GM18867 (cell line): ENCODE measurements around the gene NHS.

Experiments used
- ATAC-seq: cut with Tn5 transposase; IDR thresholded peaks from one replicate; pipeline ENCODE4 v1.9.1; 2021; ENCODE audit warnings: mild to moderate bottlenecking, moderate library complexity; ENCODE audit not compliant: unreplicated experiment

The NHS gene

DNA sequence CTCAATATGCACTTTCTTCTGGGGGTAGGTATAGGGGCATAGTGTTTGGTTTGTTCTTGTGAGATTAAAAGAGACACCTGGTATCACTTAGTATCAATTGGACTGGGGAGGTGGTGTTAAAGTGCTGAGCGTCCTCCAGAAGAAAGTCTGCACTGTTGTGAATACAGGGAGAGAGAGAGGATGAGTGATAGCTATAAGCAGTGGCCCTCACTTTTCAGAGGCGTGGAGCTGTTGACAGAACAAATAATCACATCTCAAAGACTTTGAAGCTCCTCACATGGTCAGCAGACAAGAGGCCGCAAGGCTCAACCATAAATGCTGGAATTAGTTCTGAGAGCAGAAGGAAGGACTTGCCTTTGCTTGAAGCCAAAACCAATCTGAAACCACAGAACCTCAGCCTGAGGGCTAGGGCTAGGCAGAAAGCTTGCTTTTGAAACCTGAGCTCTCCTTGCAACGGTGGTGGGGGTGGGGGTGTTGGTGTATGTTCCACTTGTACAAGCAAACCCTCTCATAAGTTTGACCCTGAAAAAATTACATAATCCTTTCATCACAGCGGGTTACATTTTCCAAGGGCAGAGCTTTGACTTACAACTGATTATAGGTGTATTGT lies 239.1 kb downstream of the NHS start:
- ATAC-seq, result peak; percentile 89

DNA sequence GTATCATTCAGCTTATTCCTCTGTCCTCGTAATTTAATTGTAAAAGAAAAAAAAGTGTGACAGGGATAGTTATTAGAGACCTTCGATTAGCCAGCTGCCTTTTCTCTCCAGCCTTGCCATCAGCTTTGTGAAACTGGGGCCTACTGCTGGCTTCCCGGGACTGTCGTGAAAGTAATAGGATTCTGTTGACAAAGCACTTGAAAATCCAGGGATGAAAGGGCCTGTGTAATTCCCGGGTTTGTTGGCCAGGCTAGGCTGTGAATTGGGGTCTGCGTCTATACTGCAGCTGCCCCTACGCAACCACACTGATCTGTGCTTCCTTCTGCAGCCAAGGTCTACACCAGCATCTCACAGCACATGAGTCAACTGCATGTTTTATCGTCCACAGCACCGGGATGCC lies 241.9 kb downstream of the NHS start:
- ATAC-seq, result no peak

DNA sequence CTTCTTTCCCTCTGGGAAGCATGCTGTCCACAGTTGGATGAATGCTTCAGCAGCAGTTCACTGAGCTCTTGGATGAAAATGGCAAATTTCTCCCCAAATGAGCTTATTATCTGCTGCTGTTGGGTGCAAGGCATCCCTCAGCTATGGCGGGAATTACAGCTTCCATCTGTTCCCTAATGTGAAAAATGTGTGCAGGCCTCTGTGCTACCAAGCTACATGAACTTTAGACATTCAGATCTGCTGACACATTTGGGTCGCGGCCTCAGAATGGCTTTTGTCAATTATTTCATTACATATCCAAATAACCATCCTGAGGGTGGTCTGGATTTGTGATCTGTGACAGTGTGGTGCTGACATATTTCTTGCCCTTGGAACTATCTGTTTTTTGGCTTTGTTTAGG lies 242.8 kb downstream of the NHS start:
- no peak for ATAC-seq

DNA sequence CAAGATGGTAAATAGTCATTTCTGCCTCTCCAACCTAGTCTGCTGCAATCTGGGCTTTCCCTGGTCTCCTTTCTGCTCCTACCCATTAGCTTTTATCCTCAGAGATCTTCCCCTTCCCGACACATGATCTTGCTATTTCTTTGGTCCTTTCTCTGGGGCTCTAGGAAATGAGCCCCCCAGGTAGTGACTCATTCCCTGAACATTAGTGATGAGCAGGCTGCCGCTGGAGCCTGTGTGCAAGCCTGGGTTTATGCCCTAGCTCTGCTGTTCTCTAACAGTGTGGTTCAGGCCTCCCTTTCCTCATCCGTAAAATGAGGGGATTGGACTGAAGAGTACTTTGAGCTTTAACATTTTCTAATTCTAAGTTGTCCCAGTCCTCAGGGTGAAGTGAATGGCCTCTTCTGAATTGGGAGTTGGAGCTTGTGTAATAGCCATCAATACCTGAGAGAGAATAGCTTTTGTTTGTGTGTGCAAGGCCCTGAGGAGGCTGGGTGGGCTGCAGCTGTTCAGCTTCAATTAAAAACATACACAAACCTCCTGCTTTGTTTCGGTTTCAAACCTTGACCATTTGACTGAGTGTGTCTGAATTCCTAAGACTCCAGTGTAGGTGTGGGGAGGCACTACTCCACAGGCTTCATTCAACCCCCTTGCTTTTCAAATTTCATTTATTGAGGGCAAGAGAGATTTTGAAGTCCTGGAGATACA lies 246.7 kb downstream of the NHS start:
- ATAC-seq, result no peak

DNA sequence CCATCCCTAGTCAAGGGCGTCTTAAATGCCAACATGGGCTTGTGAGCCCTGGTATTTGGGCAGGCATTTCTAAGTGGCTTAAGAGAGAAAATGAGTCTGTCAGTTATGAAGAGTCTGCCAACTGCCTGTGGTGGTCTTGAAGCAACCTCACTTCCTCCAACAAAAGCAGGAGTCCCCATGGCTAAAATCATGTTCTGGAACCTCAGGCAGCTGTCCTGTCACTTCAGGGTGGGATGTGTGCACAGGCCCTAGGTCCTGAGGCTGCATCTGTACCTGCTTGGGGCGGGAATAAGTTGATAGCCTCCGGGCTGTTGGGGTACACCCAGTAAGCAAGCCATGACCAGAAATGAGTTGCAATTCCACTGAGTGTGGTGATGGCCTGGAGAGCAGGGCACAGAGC lies 247.3 kb downstream of the NHS start:
- ATAC-seq, result no peak

DNA sequence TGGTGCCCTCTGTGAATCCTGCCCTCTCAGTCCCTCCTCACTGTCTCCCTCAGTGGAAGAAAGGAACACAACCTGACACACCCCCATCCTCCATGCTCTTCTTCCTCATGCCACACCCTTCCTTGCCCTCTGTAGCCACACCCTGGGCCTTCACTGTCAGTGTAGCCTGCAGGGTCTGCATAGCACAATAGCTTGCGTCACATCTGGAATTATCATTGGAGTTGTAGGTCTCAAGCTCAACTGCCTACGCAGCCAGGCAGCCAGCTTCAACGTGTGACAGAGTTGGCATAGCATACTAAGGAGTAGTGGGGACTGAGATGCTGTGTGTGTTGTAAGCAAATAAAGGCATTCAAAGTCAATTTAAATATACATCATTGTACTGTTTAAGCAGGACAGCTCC lies 248.8 kb downstream of the NHS start:
- ATAC-seq, result no peak

DNA sequence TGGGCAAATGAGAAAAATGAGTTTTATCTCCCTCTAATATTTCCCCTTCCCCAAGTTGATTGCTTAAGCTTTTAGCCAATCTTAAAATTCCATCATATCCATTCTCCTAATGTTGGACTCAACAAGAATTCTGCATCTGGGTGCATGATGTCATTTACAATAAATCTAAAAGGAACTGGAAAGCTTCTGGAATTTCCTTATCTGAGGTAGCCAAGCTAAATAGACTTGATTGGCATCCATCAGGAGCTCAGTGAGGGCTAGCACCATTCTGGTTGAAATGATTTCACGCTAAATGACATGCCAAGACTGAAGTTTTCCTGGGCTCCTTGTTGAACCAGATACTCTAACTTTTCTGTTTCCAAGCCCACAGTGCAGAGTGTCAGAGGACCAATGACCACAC lies 252.0 kb downstream of the NHS start:
- no peak for ATAC-seq

DNA sequence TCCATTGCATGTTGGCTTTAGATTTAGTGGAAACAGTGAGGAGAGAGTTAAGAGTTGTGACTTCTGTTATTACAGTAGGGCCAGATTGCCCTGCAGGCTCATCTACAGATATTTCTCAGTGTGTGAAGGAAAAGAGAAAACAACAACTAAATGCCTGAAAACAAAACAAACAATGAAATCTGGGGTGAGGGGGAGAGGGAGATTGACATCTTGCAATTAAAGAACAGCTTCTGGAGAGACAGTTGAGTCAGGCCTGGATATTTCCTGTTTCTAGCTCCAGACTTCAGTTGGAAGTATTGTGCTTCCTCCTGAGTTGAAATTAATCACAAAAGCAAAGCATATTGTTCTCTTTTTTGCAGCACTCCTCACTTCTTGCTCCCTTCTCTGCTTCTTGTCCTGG lies 254.0 kb downstream of the NHS start:
- no peak for ATAC-seq

DNA sequence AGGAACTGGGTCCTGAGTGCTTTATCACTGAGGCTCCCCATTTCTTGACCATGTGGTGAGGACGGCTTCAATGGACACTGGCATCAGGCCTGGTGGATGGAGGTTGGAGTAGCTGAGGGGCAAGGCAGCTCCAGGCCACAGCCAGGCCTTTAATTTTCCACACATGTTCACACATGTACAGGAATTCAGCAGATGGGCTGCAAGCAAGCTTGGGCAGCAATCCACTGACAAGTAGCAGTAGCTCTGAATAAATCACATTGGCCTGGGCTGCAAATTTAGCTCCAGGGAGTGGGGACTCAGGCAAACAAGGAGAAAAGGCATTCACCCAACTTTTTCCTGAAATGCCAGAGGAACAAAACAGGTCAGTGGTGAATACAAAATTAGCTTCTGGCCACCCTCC lies 254.5 kb downstream of the NHS start:
- no peak for ATAC-seq

DNA sequence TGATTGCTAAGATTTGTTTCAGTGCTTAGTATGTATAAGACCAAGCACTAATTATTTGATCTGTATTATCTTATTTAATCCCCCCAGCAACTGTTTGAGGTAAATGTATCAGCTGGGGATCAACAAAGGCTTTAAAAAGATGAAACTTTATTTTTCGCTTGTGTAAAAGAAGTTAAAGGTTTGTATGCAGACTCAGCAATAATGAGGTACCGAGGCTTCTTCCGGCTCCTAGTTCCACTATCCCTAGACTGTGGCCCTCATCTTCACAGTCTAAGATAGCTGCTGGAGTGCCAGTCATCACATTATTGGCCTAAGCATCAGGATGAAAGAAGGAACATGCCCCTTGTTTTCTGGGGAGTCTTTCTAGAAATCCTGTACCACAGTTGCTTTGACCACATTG lies 256.6 kb downstream of the NHS start:
- no peak for ATAC-seq

DNA sequence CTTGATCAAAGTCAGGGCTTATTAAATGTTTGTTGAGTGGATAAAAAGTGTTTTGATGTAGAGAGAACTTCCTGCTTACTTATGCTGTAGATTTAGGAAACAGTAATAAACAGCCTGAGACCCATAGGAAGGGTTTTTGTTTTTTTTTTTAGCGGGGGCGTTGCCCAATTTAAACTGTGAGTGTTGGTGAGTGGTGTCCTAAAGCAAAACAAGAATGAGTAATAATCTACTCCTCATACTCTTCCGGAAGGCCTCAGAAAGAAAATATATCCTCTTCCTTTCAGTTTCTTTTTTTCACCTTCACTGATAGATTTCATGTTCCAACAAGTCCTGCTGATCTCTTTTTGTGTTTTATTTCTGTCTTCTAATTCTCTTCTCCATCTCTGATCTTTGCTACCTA lies 257.9 kb downstream of the NHS start:
- ATAC-seq, result peak; percentile 96

DNA sequence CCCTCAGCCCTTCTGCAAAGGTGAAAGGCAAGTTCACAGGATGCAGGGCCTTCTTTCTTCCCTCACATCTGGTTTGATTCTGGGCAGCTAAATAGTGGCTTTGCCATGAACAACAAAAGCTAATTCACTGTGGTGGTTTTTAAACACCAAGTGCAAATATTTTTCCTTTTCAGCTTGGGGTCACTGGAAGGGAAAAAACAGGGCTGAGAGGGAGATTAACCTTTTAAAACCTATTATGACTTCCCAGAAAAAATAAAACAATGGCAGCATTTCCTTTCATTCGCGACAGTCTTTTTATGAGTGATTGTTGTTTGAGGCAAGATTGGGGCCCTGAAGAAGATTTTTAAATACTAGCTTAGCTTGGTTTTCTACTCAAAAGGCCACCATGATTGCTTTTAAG lies 258.5 kb downstream of the NHS start:
- ATAC-seq, result no peak

DNA sequence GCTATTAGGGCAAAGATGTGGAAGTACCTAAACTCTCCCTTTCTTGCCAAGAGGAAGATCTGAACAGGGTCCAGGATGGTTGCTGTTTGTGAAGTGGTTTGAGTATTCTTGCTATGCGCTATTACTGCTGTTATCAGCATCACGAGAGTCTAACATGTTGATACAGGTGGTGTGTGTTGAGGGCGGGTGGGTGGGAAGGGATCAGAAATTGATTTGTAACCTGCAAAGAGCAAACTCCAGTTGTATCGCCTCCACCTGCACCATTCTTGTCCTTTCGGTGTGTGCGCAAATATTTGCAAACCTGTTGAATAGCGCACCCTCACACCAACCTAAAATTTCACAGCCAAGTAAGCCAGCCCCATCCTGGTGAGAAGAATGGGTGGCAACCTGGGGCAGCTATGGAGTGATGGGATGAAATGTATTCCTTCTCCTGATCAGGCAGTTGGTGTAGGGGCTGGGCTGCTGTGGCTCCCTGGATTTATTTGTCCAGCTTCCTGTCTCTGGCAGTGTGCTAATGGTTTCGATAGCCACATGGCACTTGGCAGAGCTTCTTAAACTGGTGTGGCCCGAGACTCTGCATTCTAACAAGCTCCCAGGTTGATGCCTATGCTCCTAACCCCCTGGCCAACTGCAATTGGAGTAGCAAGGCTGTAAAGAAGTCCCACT lies 259.7 kb downstream of the NHS start:
- ATAC-seq, result no peak

DNA sequence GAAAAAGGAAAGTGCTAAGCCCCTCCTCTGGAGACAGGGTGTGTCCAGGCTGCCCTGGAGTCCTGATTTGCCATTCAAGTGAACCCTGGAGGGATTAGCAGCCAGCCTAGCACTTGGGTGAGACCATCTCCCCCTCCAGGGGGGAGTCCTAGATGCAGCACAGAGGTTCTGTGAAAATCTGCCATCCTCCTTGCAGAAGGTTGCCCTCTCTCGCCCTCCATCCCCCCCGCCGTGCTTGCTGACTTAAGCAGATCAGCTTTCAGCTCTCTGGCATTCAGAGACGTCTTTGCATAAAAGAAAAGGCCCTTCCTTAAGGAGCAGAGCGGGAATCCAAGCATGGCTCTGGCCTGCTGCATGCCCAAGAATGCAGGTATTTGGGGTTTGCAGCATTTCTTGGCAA lies 260.2 kb downstream of the NHS start:
- no peak for ATAC-seq

DNA sequence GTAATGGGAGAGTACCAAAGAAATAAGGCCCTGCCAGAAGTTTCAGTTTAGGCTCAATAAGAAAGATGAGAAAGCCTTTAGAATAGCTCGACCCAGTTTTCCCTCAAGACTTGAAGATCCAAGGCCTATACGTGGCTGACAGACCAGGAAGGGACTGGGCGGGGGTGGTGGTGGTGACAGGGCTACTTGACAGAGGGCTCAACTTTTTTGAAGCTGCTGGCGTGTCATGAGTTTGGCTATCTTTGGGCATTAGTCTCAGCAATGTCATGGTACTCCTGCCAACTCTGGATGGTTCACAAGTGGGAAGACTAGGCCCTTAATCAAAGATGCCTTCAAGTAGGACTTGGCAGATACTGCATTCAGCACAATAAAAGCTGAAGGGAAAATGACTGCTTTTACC lies 262.2 kb downstream of the NHS start:
- ATAC-seq, result no peak

DNA sequence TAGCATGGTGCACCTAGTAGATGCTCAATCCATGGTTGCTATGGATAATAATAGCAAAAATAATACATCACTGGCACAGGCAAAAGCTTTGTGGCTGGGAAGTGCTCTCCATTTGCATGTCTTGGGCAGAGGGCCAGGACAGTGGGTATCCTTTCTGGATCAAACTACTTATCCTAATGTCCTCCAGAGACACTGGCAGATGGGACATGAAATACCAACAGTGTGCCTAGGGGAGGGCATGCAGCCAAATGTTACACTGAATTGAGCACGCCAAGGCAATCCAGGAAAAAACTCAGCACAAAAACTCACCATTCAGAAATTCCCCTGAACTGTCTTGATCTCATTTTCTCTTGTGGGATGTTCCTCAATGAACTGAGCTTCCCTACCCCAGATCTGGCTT lies 263.7 kb downstream of the NHS start:
- ATAC-seq, result no peak

DNA sequence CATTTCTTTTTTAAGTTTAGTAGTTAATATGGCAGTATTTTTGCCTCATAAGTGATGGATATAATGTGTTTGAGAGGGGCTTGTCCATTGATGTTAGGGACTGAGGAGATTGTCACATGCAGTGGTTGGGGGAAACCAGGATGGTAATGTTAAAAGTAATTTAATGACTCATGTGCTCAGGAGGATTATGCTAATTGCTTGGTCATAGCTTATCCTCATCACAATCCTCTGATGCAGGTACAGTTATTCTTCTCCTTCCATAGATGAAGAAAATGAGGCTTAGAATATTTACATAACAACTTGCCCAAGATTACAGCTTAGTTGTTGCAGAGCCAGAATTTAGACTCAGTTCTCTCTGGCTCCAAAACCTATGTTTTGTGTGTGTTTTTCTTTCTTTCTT lies 267.9 kb downstream of the NHS start:
- ATAC-seq, result no peak

DNA sequence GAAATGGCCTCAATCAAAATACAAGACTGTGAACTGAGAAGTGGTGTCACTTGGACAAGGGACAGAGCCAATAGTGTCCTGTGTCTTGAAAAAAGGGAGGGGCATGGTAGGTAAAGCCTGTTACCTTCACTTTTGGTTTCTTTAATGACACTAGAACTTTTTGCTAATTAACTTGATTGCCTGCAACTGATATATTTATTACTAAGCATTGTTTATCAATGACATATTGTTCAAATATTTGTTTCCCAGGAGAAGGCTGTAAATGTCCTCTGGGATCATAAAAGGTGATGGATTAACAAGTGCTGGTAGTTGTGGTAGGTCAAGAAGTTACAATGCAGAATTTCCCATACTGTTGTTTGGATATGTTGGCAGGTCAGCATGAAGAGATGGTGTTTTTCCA lies 268.5 kb downstream of the NHS start:
- ATAC-seq, result no peak

DNA sequence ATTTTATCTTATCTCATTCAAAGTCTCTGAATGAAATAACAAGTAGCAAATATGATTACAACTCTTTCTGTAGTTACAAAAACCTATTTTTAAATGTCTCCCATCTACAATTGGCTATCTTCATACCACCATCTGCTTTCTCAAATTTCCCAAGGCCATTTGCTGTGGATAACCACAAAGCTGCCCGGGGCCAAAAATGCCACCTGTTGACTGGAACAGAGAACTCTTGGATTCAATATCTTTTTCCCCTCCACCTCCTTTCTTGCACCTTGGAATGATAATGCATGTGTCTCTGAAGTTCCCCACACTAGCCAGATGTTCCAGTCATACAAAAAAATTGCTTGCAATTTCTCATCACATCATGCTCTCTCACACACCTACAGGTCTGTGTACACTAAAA lies 269.0 kb downstream of the NHS start:
- no peak for ATAC-seq

DNA sequence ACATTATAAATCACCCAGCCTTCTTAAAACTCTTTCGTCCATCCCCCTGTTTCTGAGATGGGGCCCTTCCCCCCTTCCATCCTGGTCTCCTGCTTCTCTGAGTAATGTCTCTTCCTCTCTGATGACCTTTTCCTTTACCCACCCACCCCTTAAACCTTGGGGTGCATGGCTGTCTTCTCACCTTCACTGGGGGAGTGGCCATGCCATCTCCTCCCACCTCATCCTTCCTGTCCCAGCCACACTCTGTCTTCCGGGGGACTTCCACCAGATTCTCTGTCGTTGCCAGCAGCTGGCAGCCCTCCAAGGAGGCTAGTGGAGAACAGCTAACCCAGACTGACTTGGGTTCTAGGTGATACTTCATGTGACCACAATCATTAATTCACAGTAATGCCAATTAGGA lies 279.1 kb downstream of the NHS start:
- ATAC-seq, result no peak

DNA sequence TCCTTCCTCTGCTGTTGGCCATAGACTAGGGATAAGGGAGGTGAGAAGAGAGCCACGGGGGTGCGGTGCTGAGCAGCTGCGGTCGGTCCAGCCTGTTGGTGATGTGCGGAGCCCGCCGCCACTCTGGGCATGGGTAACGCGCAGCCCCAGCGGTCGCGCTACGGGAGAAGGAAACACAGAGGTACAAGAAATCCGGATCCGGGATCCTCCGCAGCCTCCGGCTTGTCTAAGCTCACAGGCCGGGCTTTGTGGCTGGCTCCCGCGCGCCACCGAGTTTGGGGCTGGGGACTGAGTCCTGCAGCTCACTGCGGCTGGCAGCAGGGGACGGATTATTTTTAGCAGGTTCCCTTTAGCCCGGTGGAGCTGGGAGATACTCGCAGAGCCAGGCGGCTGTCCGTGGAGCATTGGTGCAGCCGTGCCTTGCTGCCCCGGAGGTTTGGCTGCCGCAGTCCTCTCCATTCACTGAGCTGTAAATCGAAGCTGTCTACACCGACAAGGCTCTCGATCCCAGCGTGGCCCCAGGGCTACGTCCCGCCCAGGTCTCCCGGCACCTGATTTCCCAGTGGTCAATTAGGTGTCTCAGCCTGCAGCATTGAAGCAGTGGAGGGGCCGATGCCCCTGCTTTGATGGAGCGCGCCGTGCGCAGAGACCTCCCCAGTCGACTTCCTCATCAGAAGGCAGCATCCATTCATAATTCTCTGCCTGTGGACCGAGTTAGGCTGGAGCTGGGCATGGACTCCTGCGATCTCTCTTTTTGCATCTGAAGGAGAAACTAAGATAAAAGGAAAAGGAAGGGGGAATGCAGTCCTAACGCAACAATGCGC lies 280.4 kb downstream of the NHS start:
- ATAC-seq, result no peak

DNA sequence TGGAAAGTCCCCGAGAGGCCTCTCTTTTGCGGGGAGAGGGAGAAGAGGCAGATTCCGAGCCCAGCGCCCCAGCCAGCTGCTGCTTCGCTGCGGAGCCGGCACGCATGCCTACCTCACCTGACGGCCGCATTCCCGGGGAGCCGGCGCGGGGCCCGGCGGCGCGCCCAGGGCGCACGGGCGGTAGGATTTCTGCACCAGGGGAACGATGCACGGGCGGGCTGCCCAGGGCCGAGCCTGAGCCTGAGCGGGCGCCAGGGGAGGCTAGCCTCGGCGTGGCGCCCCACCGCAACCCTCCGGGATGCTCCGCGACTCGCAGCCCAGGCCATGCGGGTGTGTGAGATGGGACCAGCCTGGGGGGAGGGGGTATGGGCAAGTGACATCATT lies 281.0 kb downstream of the NHS start:
- no peak for ATAC-seq
